HEK293 (cell line): ENCODE data around the gene DNAH7.

Source experiments
- CTCF ChIA-PET: fragments of 350-600 bp; formaldehyde crosslinking; extraction: SDS; loops from one replicate; lab custom pipeline; 2021; ENCODE audit warnings: antibody characterized with exemption; lab: Yijun Ruan, JAX
- POLR2A ChIA-PET: fragments of 300-600 bp; formaldehyde crosslinking; extraction: SDS; loops from one replicate; lab custom pipeline; 2020; ENCODE audit warnings: antibody characterized with exemption, inconsistent platforms; lab: Yijun Ruan, JAX
- H3K27ac ChIP-seq: fragments of 200-500 bp; sonication (Bioruptor generic); 2 replicates; pipeline ENCODE4 v1.5.1; 2014; ENCODE audit warnings: low read depth, low read length, control low read depth, inconsistent platforms; ENCODE audit errors: extremely low read depth
- H3K36me3 ChIP-seq, 2 experiments: fragments of 200-500 bp in 1 of 2; sonication (Bioruptor generic) in 1 of 2; 1 replicate in 1 of 2; 2 replicates in 1 of 2; pipeline ENCODE4 v1.5.1; 2014 to 2017; ENCODE audit warnings: inconsistent platforms in 2 of 2, low read length in 2 of 2; ENCODE audit not compliant: control insufficient read depth in 2 of 2, insufficient read depth in 1 of 2
- H3K4me1 ChIP-seq: fragments of 200-500 bp; sonication (Bioruptor generic); 2 replicates; pipeline ENCODE4 v1.5.1; 2014; ENCODE audit warnings: mild to moderate bottlenecking, low read length, inconsistent platforms; ENCODE audit not compliant: control insufficient read depth, insufficient read depth
- H3K4me3 ChIP-seq: 2 replicates; pipeline ENCODE4 v1.5.1; 2011; ENCODE audit warnings: low read depth, mild to moderate bottlenecking, control low read depth, low read length, moderate library complexity
- H3K9me3 ChIP-seq: fragments of 200-500 bp; sonication (Bioruptor generic); 2 replicates; pipeline ENCODE4 v1.5.1; 2014; ENCODE audit warnings: low read depth, low read length, inconsistent platforms; ENCODE audit not compliant: control insufficient read depth, insufficient read depth
- KLF10 ChIP-seq: fragments of 450-650 bp; IDR thresholded peaks from 2 replicates; pipeline ENCODE4 v1.5.1; 2018; ENCODE audit warnings: missing biosample characterization, mild to moderate bottlenecking, missing genetic modification characterization
- MZF1 ChIP-seq: fragments of 450-650 bp; formaldehyde crosslinking; IDR thresholded peaks from 2 replicates; pipeline ENCODE4 v1.5.1; 2017; ENCODE audit warnings: missing biosample characterization, missing genetic modification characterization, borderline replicate concordance
- SCRT1 ChIP-seq: fragments of 450-650 bp; formaldehyde crosslinking; IDR thresholded peaks from 2 replicates; pipeline ENCODE4 v1.5.1; 2016; ENCODE audit warnings: missing biosample characterization, missing genetic modification characterization, borderline replicate concordance
- SCRT2 ChIP-seq: fragments of 450-650 bp; formaldehyde crosslinking; IDR thresholded peaks from 2 replicates; pipeline ENCODE4 v1.5.1; 2016; ENCODE audit warnings: missing biosample characterization, missing genetic modification characterization
- YY1 ChIP-seq: fragments of 450-650 bp; formaldehyde crosslinking; IDR thresholded peaks from 2 replicates; pipeline ENCODE4 v1.5.1; 2018; ENCODE audit warnings: missing biosample characterization, missing genetic modification characterization
- ZNF121 ChIP-seq: fragments of 450-650 bp; formaldehyde crosslinking; IDR thresholded peaks from 2 replicates; pipeline ENCODE4 v1.5.1; 2016; ENCODE audit warnings: missing biosample characterization, missing genetic modification characterization
- ZNF174 ChIP-seq: fragments of 450-650 bp; formaldehyde crosslinking; IDR thresholded peaks from 2 replicates; pipeline ENCODE4 v1.5.0; 2017; ENCODE audit warnings: missing biosample characterization, mild to moderate bottlenecking, missing genetic modification characterization
- ZNF394 ChIP-seq: fragments of 450-650 bp; formaldehyde crosslinking; IDR thresholded peaks from 2 replicates; pipeline ENCODE4 v1.5.1; 2016; ENCODE audit warnings: missing biosample characterization, missing genetic modification characterization, mild to moderate bottlenecking, moderate library complexity, borderline replicate concordance
- ZNF544 ChIP-seq: fragments of 450-650 bp; formaldehyde crosslinking; IDR thresholded peaks from 2 replicates; pipeline ENCODE4 v1.5.0; 2017; ENCODE audit warnings: missing biosample characterization, missing genetic modification characterization
- ZNF549 ChIP-seq: fragments of 450-650 bp; IDR thresholded peaks from 2 replicates; pipeline ENCODE4 v1.5.1; 2018; ENCODE audit warnings: missing biosample characterization, missing genetic modification characterization, mild to moderate bottlenecking, inconsistent platforms, moderate library complexity
- ZNF76 ChIP-seq: fragments of 450-650 bp; formaldehyde crosslinking; IDR thresholded peaks from 2 replicates; pipeline ENCODE4; 2016; ENCODE audit warnings: low read depth, missing biosample characterization, missing genetic modification characterization, borderline replicate concordance
- ZNF785 ChIP-seq: fragments of 450-650 bp; formaldehyde crosslinking; IDR thresholded peaks from 2 replicates; pipeline ENCODE4 v1.5.1; 2016; ENCODE audit warnings: missing biosample characterization, missing genetic modification characterization
- TF ChIP-seq, protein P1 (sequence below): fragments of 450-650 bp; formaldehyde crosslinking; IDR thresholded peaks from 2 replicates; pipeline ENCODE4 v1.5.1; 2016; ENCODE audit warnings: missing biosample characterization, missing genetic modification characterization
- TF ChIP-seq, protein P2 (sequence below): fragments of 450-650 bp; formaldehyde crosslinking; IDR thresholded peaks from 2 replicates; pipeline ENCODE4 v1.5.1; 2016; ENCODE audit warnings: missing biosample characterization, missing genetic modification characterization
- TF ChIP-seq, protein P3 (sequence below): fragments of 450-650 bp; formaldehyde crosslinking; IDR thresholded peaks from 2 replicates; pipeline ENCODE4 v1.5.1; 2016; ENCODE audit warnings: missing biosample characterization, missing genetic modification characterization, low read depth
- TF ChIP-seq, protein P4 (sequence below): fragments of 450-650 bp; formaldehyde crosslinking; IDR thresholded peaks from 2 replicates; pipeline ENCODE4 v1.5.1; 2017; ENCODE audit warnings: missing biosample characterization, missing genetic modification characterization
- TF ChIP-seq, protein P5 (sequence below): fragments of 450-650 bp; formaldehyde crosslinking; IDR thresholded peaks from 2 replicates; pipeline ENCODE4 v1.5.1; 2016; ENCODE audit warnings: missing biosample characterization, missing genetic modification characterization
- TF ChIP-seq, protein P6 (sequence below): fragments of 450-650 bp; formaldehyde crosslinking; IDR thresholded peaks from 2 replicates; pipeline ENCODE4 v1.5.1; 2017; ENCODE audit warnings: missing biosample characterization, missing genetic modification characterization

Gene DNAH7

DNA sequence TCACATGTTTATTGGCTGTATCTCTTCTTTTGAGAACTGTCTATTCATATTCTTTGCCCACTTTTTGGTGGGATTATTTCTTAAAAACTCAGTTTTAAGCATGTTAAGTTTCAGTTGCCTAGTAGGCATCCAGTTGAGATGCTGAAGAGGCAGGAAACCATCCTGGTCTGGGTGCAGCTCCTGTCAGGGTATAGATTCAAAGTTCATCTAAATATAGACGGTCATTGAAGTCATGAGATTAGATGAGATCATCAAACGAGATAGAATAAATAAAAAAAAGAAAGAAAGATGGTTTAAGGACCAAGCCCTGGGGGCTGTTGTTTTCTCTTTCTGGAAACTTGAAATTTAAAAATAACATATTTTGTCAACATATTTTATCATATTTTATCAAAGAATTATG, 9.2 kb upstream of the DNAH7 start:
- TF ChIP-seq, protein P1, sequence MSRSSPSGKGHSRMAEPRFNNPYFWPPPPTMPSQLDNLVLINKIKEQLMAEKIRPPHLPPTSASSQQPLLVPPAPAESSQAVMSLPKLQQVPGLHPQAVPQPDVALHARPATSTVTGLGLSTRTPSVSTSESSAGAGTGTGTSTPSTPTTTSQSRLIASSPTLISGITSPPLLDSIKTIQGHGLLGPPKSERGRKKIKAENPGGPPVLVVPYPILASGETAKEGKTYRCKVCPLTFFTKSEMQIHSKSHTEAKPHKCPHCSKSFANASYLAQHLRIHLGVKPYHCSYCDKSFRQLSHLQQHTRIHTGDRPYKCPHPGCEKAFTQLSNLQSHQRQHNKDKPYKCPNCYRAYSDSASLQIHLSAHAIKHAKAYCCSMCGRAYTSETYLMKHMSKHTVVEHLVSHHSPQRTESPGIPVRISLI (tag by site-specific recombination): no peak
- no peak for TF ChIP-seq SCRT2 (tag by site-specific recombination)
- Histone ChIP-seq H3K36me3 (no peaks in the 10 kb centered on the region), H3K27ac (no peak overlapping the region), H3K4me3 (no peak overlapping the region), H3K4me1 (no peaks in the 10 kb centered on the region), H3K9me3 (no peaks in the 10 kb centered on the region)
- POLR2A ChIA-PET: no interaction called here
- CTCF ChIA-PET: interaction anchor here (0.5 to 4.2 kb wide), 30 partner anchors 8 to 935 kb away, joined by 3 to 37 read pairs (median 4); partner anchors contain the start of gene DNAH7

DNA sequence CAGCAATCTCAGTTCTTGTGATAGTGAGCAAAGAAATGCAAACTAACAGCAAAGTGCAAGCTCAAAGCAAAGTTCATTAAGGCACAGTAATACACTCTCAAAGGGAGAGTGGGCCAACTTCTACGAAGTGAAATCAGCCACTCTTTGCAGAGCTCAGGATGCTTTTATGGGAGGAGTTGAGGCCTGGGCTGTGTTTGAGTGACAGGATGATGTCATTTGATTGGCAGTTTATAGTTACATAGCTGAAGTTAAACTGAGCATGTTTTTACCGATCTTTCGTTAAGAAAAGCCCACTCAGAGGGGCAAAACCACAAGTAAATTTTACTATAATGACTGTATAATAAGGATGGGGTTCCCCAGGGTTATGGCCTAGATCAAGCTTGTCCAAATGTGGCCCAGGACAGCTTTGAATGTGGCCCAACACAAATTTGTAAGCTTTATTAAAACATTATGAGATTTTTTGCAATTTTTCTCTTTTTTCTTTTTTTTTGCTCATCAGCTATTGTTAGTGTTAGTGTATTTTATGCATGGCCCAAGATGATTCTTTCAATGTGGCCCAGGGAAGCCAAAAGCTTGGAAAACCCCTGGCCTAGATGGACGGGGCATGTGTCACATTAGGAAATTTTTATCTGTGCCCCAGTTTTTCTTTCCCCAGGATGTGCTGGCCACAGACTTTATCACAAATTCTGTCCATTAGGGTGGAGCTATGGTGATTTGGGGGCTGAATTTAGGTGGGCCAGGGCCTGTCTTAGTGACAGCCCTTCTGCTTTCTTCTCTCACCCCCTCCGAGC, 8.3 kb upstream of the DNAH7 start:
- ChIA-PET POLR2A (no interaction called here), CTCF (interaction anchor here (1.1 to 3.9 kb wide), 11 partner anchors 9 to 936 kb away, joined by 3 to 35 read pairs (median 5); partner anchors contain the start of gene DNAH7)
- H3K9me3 ChIP-seq: no peaks in the 10 kb centered on the region
- no peaks in the 10 kb centered on the region for H3K4me1 ChIP-seq
- H3K27ac ChIP-seq: no peak overlapping the region
- no peak for TF ChIP-seq ZNF549 (tag by site-specific recombination)
- no peak for TF ChIP-seq ZNF76 (tag by site-specific recombination)
- TF ChIP-seq, protein P2, sequence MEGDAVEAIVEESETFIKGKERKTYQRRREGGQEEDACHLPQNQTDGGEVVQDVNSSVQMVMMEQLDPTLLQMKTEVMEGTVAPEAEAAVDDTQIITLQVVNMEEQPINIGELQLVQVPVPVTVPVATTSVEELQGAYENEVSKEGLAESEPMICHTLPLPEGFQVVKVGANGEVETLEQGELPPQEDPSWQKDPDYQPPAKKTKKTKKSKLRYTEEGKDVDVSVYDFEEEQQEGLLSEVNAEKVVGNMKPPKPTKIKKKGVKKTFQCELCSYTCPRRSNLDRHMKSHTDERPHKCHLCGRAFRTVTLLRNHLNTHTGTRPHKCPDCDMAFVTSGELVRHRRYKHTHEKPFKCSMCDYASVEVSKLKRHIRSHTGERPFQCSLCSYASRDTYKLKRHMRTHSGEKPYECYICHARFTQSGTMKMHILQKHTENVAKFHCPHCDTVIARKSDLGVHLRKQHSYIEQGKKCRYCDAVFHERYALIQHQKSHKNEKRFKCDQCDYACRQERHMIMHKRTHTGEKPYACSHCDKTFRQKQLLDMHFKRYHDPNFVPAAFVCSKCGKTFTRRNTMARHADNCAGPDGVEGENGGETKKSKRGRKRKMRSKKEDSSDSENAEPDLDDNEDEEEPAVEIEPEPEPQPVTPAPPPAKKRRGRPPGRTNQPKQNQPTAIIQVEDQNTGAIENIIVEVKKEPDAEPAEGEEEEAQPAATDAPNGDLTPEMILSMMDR: no peak
- no peak for TF ChIP-seq KLF10
- no peak for TF ChIP-seq ZNF174 (tag by site-specific recombination)
- TF ChIP-seq, protein P3, sequence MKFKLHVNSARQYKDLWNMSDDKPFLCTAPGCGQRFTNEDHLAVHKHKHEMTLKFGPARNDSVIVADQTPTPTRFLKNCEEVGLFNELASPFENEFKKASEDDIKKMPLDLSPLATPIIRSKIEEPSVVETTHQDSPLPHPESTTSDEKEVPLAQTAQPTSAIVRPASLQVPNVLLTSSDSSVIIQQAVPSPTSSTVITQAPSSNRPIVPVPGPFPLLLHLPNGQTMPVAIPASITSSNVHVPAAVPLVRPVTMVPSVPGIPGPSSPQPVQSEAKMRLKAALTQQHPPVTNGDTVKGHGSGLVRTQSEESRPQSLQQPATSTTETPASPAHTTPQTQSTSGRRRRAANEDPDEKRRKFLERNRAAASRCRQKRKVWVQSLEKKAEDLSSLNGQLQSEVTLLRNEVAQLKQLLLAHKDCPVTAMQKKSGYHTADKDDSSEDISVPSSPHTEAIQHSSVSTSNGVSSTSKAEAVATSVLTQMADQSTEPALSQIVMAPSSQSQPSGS (tag by site-specific recombination): 0 out of 2 replicates have a peak, but pooled peaks have one; percentile 20
- no peak overlapping the region for H3K4me3 ChIP-seq
- H3K36me3 ChIP-seq: no peaks in the 10 kb centered on the region

DNA sequence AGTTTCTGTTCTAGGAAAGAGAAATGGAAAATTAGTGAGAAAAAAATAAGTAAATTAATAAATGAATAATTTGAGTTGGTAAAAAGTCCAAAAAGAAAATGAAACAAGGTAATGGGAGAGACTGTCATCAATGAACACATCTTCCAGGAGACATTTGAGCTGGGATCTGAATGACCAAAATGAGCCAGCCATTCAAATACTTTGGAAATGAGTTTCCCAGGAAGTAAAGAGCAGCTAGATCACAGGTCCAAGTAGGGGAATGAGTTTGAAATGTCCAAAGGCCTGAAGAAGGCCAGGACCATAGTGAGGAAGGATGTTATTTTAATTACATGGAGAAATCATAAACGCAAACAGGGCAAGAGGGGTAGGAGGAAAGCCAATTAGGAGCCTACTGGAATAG, 6.6 kb upstream of the DNAH7 start:
- H3K36me3 ChIP-seq: no peaks in the 10 kb centered on the region
- no peak overlapping the region for H3K4me3 ChIP-seq
- POLR2A ChIA-PET: no interaction called here
- H3K9me3 ChIP-seq: no peaks in the 10 kb centered on the region
- no peaks in the 10 kb centered on the region for H3K4me1 ChIP-seq
- H3K27ac ChIP-seq: no peak overlapping the region
- CTCF ChIA-PET: interaction anchor here (0.6 to 0.9 kb wide), 2 partner anchors 23 to 355 kb away, joined by 3 read pairs; no protein-coding TSS in a partner anchor
- no peak for TF ChIP-seq ZNF394 (tag by site-specific recombination)
- TF ChIP-seq, protein P4, sequence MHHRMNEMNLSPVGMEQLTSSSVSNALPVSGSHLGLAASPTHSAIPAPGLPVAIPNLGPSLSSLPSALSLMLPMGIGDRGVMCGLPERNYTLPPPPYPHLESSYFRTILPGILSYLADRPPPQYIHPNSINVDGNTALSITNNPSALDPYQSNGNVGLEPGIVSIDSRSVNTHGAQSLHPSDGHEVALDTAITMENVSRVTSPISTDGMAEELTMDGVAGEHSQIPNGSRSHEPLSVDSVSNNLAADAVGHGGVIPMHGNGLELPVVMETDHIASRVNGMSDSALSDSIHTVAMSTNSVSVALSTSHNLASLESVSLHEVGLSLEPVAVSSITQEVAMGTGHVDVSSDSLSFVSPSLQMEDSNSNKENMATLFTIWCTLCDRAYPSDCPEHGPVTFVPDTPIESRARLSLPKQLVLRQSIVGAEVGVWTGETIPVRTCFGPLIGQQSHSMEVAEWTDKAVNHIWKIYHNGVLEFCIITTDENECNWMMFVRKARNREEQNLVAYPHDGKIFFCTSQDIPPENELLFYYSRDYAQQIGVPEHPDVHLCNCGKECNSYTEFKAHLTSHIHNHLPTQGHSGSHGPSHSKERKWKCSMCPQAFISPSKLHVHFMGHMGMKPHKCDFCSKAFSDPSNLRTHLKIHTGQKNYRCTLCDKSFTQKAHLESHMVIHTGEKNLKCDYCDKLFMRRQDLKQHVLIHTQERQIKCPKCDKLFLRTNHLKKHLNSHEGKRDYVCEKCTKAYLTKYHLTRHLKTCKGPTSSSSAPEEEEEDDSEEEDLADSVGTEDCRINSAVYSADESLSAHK: no peak
- TF ChIP-seq, protein P5, sequence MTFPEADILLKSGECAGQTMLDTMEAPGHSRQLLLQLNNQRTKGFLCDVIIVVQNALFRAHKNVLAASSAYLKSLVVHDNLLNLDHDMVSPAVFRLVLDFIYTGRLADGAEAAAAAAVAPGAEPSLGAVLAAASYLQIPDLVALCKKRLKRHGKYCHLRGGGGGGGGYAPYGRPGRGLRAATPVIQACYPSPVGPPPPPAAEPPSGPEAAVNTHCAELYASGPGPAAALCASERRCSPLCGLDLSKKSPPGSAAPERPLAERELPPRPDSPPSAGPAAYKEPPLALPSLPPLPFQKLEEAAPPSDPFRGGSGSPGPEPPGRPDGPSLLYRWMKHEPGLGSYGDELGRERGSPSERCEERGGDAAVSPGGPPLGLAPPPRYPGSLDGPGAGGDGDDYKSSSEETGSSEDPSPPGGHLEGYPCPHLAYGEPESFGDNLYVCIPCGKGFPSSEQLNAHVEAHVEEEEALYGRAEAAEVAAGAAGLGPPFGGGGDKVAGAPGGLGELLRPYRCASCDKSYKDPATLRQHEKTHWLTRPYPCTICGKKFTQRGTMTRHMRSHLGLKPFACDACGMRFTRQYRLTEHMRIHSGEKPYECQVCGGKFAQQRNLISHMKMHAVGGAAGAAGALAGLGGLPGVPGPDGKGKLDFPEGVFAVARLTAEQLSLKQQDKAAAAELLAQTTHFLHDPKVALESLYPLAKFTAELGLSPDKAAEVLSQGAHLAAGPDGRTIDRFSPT: no peak
- TF ChIP-seq ZNF549 (tag by site-specific recombination): no peak
- TF ChIP-seq ZNF785 (tag by site-specific recombination): no peak
- TF ChIP-seq ZNF121 (tag by site-specific recombination): no peak
- TF ChIP-seq MZF1: no peak
- TF ChIP-seq YY1 (tag by site-specific recombination): no peak
- TF ChIP-seq, protein P6, sequence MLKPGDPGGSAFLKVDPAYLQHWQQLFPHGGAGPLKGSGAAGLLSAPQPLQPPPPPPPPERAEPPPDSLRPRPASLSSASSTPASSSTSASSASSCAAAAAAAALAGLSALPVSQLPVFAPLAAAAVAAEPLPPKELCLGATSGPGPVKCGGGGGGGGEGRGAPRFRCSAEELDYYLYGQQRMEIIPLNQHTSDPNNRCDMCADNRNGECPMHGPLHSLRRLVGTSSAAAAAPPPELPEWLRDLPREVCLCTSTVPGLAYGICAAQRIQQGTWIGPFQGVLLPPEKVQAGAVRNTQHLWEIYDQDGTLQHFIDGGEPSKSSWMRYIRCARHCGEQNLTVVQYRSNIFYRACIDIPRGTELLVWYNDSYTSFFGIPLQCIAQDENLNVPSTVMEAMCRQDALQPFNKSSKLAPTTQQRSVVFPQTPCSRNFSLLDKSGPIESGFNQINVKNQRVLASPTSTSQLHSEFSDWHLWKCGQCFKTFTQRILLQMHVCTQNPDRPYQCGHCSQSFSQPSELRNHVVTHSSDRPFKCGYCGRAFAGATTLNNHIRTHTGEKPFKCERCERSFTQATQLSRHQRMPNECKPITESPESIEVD (tag by site-specific recombination): no peak
- no peak for TF ChIP-seq ZNF544
- no peak for TF ChIP-seq SCRT1 (tag by site-specific recombination)
